H1 (cell line): Measurements from ENCODE around the gene OPA3. TPM values are rescaled to one million over a fixed set of nuclear protein-coding genes. Genes with fewer than 3 reads are reported as not detected.

ENCODE experiments used
- CTCF ChIA-PET: fragments of 300-600 bp; sonication (Branson Sonifier 250); formaldehyde crosslinking; loops from one replicate; lab custom pipeline; 2021; ENCODE audit not compliant: partially characterized antibody; lab: Charles Lee
- POLR2A ChIA-PET: fragments of 300-600 bp; sonication (Branson Sonifier 250); formaldehyde crosslinking; loops from one replicate; lab custom pipeline; 2021; ENCODE audit warnings: inconsistent platforms; ENCODE audit not compliant: partially characterized antibody; lab: Charles Lee
- DNase-seq, 2 experiments: peaks; one replicate each; pipeline versions ENCODE4 v3.0.0 to v3.0.0-alpha.2; 2010 to 2022; ENCODE audit warnings: low spot score in 2 of 2, low read depth in 1 of 2, mixed read lengths in 1 of 2
- FAIRE-seq: peaks from 2 replicates; lab custom pipeline; 2011; peaks lifted over from hg19 to GRCh38; lab: Jason Lieb, UNC
- H2AFZ ChIP-seq: 2 replicates; pipeline ENCODE4 v1.8.1; 2012; ENCODE audit warnings: low read length, inconsistent platforms
- H2AK5ac ChIP-seq: 2 replicates; pipeline ENCODE4 v1.6.1; 2013; ENCODE audit warnings: low read depth, low read length
- H2BK120ac ChIP-seq: replicated peaks from 2 replicates; pipeline ENCODE3; 2013; ENCODE audit warnings: low read depth, low read length, inconsistent platforms
- H2BK12ac ChIP-seq: 2 replicates; pipeline ENCODE4 v1.6.1; 2013; ENCODE audit warnings: low read depth, low read length
- H2BK15ac ChIP-seq: 2 replicates; pipeline ENCODE4 v1.6.1; 2013; ENCODE audit warnings: low read length
- H2BK20ac ChIP-seq: 2 replicates; pipeline ENCODE4 v1.6.1; 2013; ENCODE audit warnings: low read length
- H2BK5ac ChIP-seq: 2 replicates; pipeline ENCODE4 v1.6.1; 2013; ENCODE audit warnings: low read depth, low read length
- H3K14ac ChIP-seq: 2 replicates; pipeline ENCODE4 v1.6.1; 2013; ENCODE audit warnings: inconsistent platforms; ENCODE audit not compliant: insufficient read length
- H3K18ac ChIP-seq: 2 replicates; pipeline ENCODE4 v1.6.1; 2013; ENCODE audit warnings: low read length; ENCODE audit errors: extremely low read depth
- H3K23ac ChIP-seq: 2 replicates; pipeline ENCODE4 v1.6.1; 2013; ENCODE audit warnings: inconsistent platforms; ENCODE audit not compliant: insufficient read length
- H3K23me2 ChIP-seq: 2 replicates; pipeline ENCODE4 v1.6.1; 2013; ENCODE audit warnings: low read depth, low read length
- H3K27ac ChIP-seq: 2 replicates; pipeline ENCODE4 v1.6.1; 2011; ENCODE audit warnings: low read depth, low read length, inconsistent platforms
- H3K27me3 ChIP-seq, 4 experiments: replicated peaks in 1 of 4; 1 replicate in 1 of 4; 2 replicates in 3 of 4; pipeline versions ENCODE4 v1.6.1 to v1.8.1; 2011 to 2013; ENCODE audit warnings: low read length in 3 of 4, mild to moderate bottlenecking in 3 of 4, inconsistent platforms in 2 of 4, mixed read lengths in 2 of 4, moderate library complexity in 1 of 4; ENCODE audit not compliant: control insufficient read depth in 3 of 4, insufficient read depth in 3 of 4; ENCODE audit errors: extremely low read depth in 1 of 4
- H3K36me3 ChIP-seq, 4 experiments: 2 replicates each; pipeline versions ENCODE4 v1.6.1 to v1.8.1; 2011 to 2013; ENCODE audit warnings: mild to moderate bottlenecking in 4 of 4, low read length in 3 of 4, moderate library complexity in 2 of 4, control low read depth in 1 of 4, inconsistent platforms in 1 of 4; ENCODE audit not compliant: insufficient read depth in 4 of 4, control insufficient read depth in 2 of 4
- H3K4ac ChIP-seq: replicated peaks from 2 replicates; pipeline ENCODE3; 2013; ENCODE audit warnings: low read length, low read depth, mixed read lengths, inconsistent platforms; ENCODE audit not compliant: insufficient read length
- H3K4me1 ChIP-seq, 4 experiments: replicated peaks in 1 of 4; 1 replicate in 1 of 4; 2 replicates in 3 of 4; pipeline versions ENCODE4 v1.6.1 to v1.8.1; 2011 to 2013; ENCODE audit warnings: low read length in 3 of 4, inconsistent platforms in 2 of 4, mixed read lengths in 1 of 4; ENCODE audit not compliant: insufficient read depth in 4 of 4, control insufficient read depth in 3 of 4
- H3K4me2 ChIP-seq, 2 experiments: 2 replicates each; pipeline versions ENCODE4 v1.6.1 to v1.8.1; 2011 to 2013; ENCODE audit warnings: low read depth in 2 of 2, low read length in 2 of 2, control low read depth in 1 of 2, inconsistent platforms in 1 of 2, mild to moderate bottlenecking in 1 of 2; ENCODE audit not compliant: insufficient read depth in 1 of 2
- H3K4me3 ChIP-seq, 4 experiments: fragments of 200-600, 300-600 bp in 1 of 4; sonication (generic), shearing (Covaris generic), sonication (Bioruptor Twin) in 1 of 4; 2 replicates each; pipeline versions ENCODE4 v1.5.1 to v1.8.1; 2011 to 2016; ENCODE audit warnings: low read length in 4 of 4, low read depth in 3 of 4, control low read depth in 2 of 4, inconsistent platforms in 2 of 4, mild to moderate bottlenecking in 2 of 4, mixed read lengths in 1 of 4, moderate library complexity in 1 of 4; ENCODE audit not compliant: insufficient read depth in 2 of 4; ENCODE audit errors: extremely low read depth in 1 of 4
- H3K56ac ChIP-seq: replicated peaks from 2 replicates; pipeline ENCODE3; 2013; ENCODE audit warnings: low read depth, mild to moderate bottlenecking, mixed read lengths, low read length, inconsistent platforms; ENCODE audit not compliant: insufficient read length
- H3K79me1 ChIP-seq: 2 replicates; pipeline ENCODE4 v1.6.1; 2013; ENCODE audit warnings: low read depth, low read length, control low read depth
- H3K79me2 ChIP-seq, 2 experiments: 2 replicates each; pipeline versions ENCODE4 v1.6.1 to v1.8.1; 2012 to 2013; ENCODE audit warnings: low read length in 2 of 2, mild to moderate bottlenecking in 2 of 2, inconsistent platforms in 1 of 2; ENCODE audit not compliant: insufficient read depth in 2 of 2, control insufficient read depth in 1 of 2
- H3K9ac ChIP-seq, 4 experiments: replicated peaks in 1 of 4; 1 replicate in 1 of 4; 2 replicates in 3 of 4; pipeline versions ENCODE4 v1.6.1 to v1.8.1; 2011 to 2013; ENCODE audit warnings: low read depth in 3 of 4, low read length in 3 of 4, control low read depth in 2 of 4, mild to moderate bottlenecking in 2 of 4, moderate library complexity in 2 of 4, inconsistent platforms in 1 of 4; ENCODE audit errors: extremely low read depth in 1 of 4
- H3K9me3 ChIP-seq, 2 experiments: 2 replicates each; pipeline versions ENCODE4 v1.6.1 to v1.8.1; 2012 to 2013; ENCODE audit warnings: mild to moderate bottlenecking in 2 of 2, moderate library complexity in 2 of 2, control low read depth in 1 of 2, inconsistent platforms in 1 of 2, low read depth in 1 of 2, low read length in 1 of 2, mixed read lengths in 1 of 2; ENCODE audit not compliant: insufficient read depth in 2 of 2
- H4K20me1 ChIP-seq, 2 experiments: replicated peaks in 1 of 2; 2 replicates each; pipeline versions ENCODE3 to v1.8.1; 2011 to 2013; ENCODE audit warnings: inconsistent platforms in 2 of 2, low read length in 2 of 2, mild to moderate bottlenecking in 1 of 2; ENCODE audit not compliant: insufficient read depth in 2 of 2, control insufficient read depth in 1 of 2
- H4K5ac ChIP-seq: 2 replicates; pipeline ENCODE4 v1.6.1; 2013; ENCODE audit warnings: low read length, low read depth, mixed read lengths, inconsistent platforms; ENCODE audit not compliant: insufficient read length
- H4K8ac ChIP-seq: 2 replicates; pipeline ENCODE4 v1.8.0; 2013; ENCODE audit warnings: mild to moderate bottlenecking, moderate library complexity, low read length, inconsistent platforms; ENCODE audit not compliant: insufficient read depth; ENCODE audit errors: extremely low read depth
- H4K91ac ChIP-seq: replicated peaks from 2 replicates; pipeline ENCODE3; 2013; ENCODE audit warnings: low read length, mixed read lengths, inconsistent platforms; ENCODE audit not compliant: insufficient read length
- ASH2L ChIP-seq: fragments of 200-600, 300-600 bp; sonication (generic); IDR thresholded peaks from one replicate; pipeline ENCODE4 v1.7.1; 2017; ENCODE audit warnings: low read length
- HDAC2 ChIP-seq, 2 experiments: fragments of 300-600 bp in 1 of 2; sonication (generic) in 1 of 2; IDR thresholded peaks; 2 replicates each; pipeline ENCODE4 v1.6.1; 2011 to 2012; ENCODE audit warnings: low read depth in 2 of 2, low read length in 2 of 2, mild to moderate bottlenecking in 2 of 2, moderate library complexity in 2 of 2, borderline replicate concordance in 1 of 2, inconsistent platforms in 1 of 2
- SIN3A ChIP-seq, 2 experiments: IDR thresholded peaks in 1 of 2; conservative IDR thresholded peaks in 1 of 2; 2 replicates each; pipeline ENCODE4 v1.6.1; 2011 to 2012; ENCODE audit warnings: low read length in 2 of 2, improper control_type of control experiment in 1 of 2, low read depth in 1 of 2, mild to moderate bottlenecking in 1 of 2
- SP1 ChIP-seq: IDR thresholded peaks from 2 replicates; pipeline ENCODE4 v1.6.1; 2011; ENCODE audit warnings: low read depth, low read length
- SP2 ChIP-seq: IDR thresholded peaks from 2 replicates; pipeline ENCODE4 v1.6.1; 2012; ENCODE audit warnings: mild to moderate bottlenecking, low read length, inconsistent platforms
- TBP ChIP-seq: IDR thresholded peaks from 2 replicates; pipeline ENCODE4 v1.6.1; 2011; ENCODE audit warnings: low read depth, low read length, improper control_type of control experiment
- WGBS, 2 experiments: shearing (Covaris generic) in 1 of 2; methylation state at CpG; one replicate each; pipeline versions ENCODE4 v1.1.6 to v1.1.7; 2013 to 2015; ENCODE audit warnings: low lambda C conversion rate in 2 of 2, mixed read lengths in 2 of 2, inconsistent platforms in 1 of 2, low coverage in 1 of 2, missing lambda C conversion rate in 1 of 2; ENCODE audit not compliant: insufficient replicate concordance in 2 of 2, insufficient coverage in 1 of 2, insufficient read length in 1 of 2; ENCODE audit errors: extremely low coverage in 1 of 2, missing lambda C conversion rate in 1 of 2; 5-methylcytosine and 5-hydroxymethylcytosine counted together
- polyA plus RNA-seq, 7 experiments: library from polyadenylated mRNA; depleted of rRNA in 3 of 7; stranded (reverse) in 5 of 7; unstranded in 2 of 7; fragments of >200 nt in 5 of 7; fragments of 200-250 nt in 2 of 7; gene quantifications; 1 replicate in 5 of 7; 2 replicates in 1 of 7; 4 replicates in 1 of 7; pipeline versions ENCODE4 v1.2.1 to v1.2.3, GENCODE V29; 2011 to 2013; ENCODE audit warnings: missing spikeins in 2 of 7, mixed read lengths in 2 of 7
- total RNA-seq: library from RNA; stranded (reverse); fragmentation: NEBNext Ultra II Directional; extraction: Animal tissue kit (Norgen Biotek cat#: 25700); gene quantifications from 2 replicates; pipeline ENCODE4 v1.2.1, GENCODE V29; 2021
- TF ChIP-seq, protein P1 (sequence below): IDR thresholded peaks from 2 replicates; pipeline ENCODE4 v1.6.1; 2012; ENCODE audit warnings: inconsistent platforms

Gene OPA3
- total and polyA plus RNA-seq, 2 of the 8 experiments (the other 6 are each of a cell fraction or from before 2014, with no cell fraction given) = 12.5 to 14.5 TPM

DNA sequence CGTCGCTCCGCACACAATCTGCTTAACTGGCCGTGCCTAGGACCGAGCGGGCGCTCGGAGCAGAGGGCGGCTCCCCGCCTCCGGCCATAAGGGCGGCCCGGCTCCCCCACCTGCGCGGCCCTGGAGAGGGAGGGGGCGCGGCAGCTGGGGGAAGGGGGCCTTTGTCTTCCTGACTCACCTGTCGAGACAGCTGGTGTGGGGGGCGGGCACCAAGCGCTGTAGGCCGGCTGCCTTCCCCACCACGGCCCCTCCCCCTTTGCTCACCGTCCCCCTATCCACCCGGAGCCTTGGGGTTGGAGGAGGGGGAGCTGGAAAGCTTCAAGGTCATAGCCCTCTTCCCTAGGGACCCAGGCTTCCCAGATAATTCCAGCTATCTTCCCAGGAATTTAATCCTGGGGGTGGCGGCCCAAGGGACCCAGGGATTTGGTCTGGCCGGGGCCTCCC, 76.2 kb downstream of the OPA3 start:
- H4K8ac ChIP-seq = no peak overlapping the region
- H3K4ac ChIP-seq = peak overlapping the region; percentile 27
- no peak overlapping the region for H3K23ac ChIP-seq
- H2BK20ac ChIP-seq = no peak overlapping the region
- no peak overlapping the region for H2BK15ac ChIP-seq
- H3K18ac ChIP-seq = peak overlapping the region; percentile 97
- peak overlapping the region; percentile 71; the same call in 1 of the 2 replicates for H2BK12ac ChIP-seq
- POLR2A ChIA-PET = interaction anchor here (1.0 to 3.2 kb wide), 16 partner anchors 9 to 184 kb away, joined by 3 to 25 read pairs (median 5); partner anchors contain the start of genes PPM1N, QPCTL, RTN2 and SNRPD2
- H3K4me2 ChIP-seq = peak overlapping the region; percentile 56 to 93
- H3K79me1 ChIP-seq = peaks cover 14% of the 10 kb centered on the region
- H3K56ac ChIP-seq = peak overlapping the region; percentile 96
- no peak overlapping the region for H3K14ac ChIP-seq
- H3K4me3 ChIP-seq = peak overlapping the region; percentile 72 to 97 (median 95)
- TF ChIP-seq SP2 (no peak), SIN3A (conservative IDR thresholded peaks at IDR 0.05 in 1 of 2, IDR thresholded peaks at IDR 0.05 in 1 of 2; ENCODE audit: low read depth in 1 of 2, low read length in 2 of 2) (peak in 1 of 2 experiments; percentile 87; a peak in 2 of 4 replicates), ASH2L (peak; percentile 18), SP1 (0 out of 2 replicates have a peak, but pooled peaks have one; percentile 28), HDAC2 (IDR thresholded peaks at IDR 0.05; ENCODE audit: borderline replicate concordance in 1 of 2, low read depth in 2 of 2, low read length in 2 of 2) (0 out of 4 replicates have a peak, but pooled peaks of 1 of the 2 experiments have one; percentile 45), TBP (0 out of 2 replicates have a peak, but pooled peaks have one; percentile 7)
- TF ChIP-seq, protein P1, sequence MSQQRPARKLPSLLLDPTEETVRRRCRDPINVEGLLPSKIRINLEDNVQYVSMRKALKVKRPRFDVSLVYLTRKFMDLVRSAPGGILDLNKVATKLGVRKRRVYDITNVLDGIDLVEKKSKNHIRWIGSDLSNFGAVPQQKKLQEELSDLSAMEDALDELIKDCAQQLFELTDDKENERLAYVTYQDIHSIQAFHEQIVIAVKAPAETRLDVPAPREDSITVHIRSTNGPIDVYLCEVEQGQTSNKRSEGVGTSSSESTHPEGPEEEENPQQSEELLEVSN = no peak
- TF ChIP-seq, all 59 proteins: peak for 5
- Histone ChIP-seq H3K9ac (peak overlapping the region; percentile 61 to 83 (median 76); a peak in 6 of 7 replicates), H3K79me2 (peaks cover 24 to 54% of the 10 kb centered on the region in 2 experiments), H4K91ac (peak overlapping the region; percentile 93), H2AK5ac (no peak overlapping the region), H3K4me1 (peaks cover 3 to 8% (median 6%) of the 10 kb centered on the region in 4 experiments; a peak in 6 of 7 replicates), H3K27ac (peak overlapping the region; percentile 66; the same call in 1 of the 2 replicates), H4K5ac (peak overlapping the region; percentile 91), H2BK5ac (peak overlapping the region; percentile 96; the same call in 1 of the 2 replicates), H3K23me2 (peaks cover 7% of the 10 kb centered on the region; the same call in 1 of the 2 replicates), H2AFZ (no peak overlapping the region), H2BK120ac (peak overlapping the region; percentile 83), H4K20me1 (peaks cover 1 to 10% of the 10 kb centered on the region in 2 experiments), H3K9me3 (no peaks in the 10 kb centered on the region), H3K36me3 (no peaks in the 10 kb centered on the region), H3K27me3 (no peaks in the 10 kb centered on the region)
- 0% methylated on average over 1 of the region's 26 CpGs; no CpG with 5 or more reads in 1 of the 2 experiments for WGBS, 2 experiments
- CTCF ChIA-PET = interaction anchor here (1.3 to 1.9 kb wide), 4 partner anchors 14 to 133 kb away, joined by 3 to 6 read pairs (median 3); no protein-coding TSS in a partner anchor
- no peak for FAIRE-seq
- peak in 1 of 2 experiments; percentile 80 for DNase-seq
